ENCODE results near the gene TSSK3.

TSSK3 gene

GRCh38 chr1:32399843-32400242, 37.5 kb downstream of the TSSK3 start:
- no peak for TF ChIP-seq CTCF (IDR thresholded peaks at IDR 0.05; ENCODE audit: borderline replicate concordance, insufficient read depth, low read depth, low read length)
- H3K4me3 ChIP-seq (ENCODE audit: low read depth, low read length): no peak overlapping the region

DNA sequence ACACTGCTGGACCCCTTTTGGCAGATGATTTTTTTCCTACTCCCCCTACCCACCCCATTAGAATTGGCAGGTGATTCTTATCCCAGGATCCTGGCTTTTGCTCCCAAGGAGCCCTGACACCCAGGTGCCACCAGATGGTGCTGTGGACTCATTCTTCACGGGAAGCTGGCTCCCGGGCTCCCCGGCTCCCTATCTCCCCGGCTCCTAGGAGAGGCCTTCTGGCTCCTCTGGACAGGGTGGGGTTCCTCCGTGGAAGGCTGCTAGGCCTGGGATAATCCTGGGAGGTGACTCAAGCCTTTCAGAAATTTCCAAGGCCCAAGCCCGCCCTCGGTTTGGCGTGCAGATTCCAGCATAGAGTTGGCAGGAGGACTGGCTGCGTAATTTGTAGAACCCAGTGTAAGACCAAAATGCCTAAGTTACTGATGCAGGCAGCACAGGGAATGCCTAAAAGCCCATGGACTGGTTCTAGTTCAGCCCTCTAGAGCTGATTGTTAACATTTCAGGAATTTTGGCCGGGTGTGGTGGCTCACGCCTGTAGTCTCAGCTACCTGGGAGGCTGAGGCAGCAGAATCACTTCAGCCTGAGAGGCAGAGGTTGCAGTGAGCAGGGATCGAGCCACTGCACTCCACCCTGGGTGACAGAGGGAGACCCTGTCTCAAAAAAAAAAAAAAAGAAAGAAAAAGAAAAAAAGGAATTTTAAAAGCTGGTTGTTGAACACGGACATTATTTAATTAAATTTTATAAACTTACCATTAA, 38.7 kb downstream of the TSSK3 start:
- no peak overlapping the region for H3K4me3 ChIP-seq (ENCODE audit: low read depth, low read length)
- TF ChIP-seq CTCF (IDR thresholded peaks at IDR 0.05; ENCODE audit: borderline replicate concordance, insufficient read depth, low read depth, low read length): peak; percentile 85

- TF ChIP-seq CTCF (IDR thresholded peaks at IDR 0.05; ENCODE audit: borderline replicate concordance, insufficient read depth, low read depth, low read length): no peak
- H3K4me3 ChIP-seq (ENCODE audit: low read depth, low read length): no peak overlapping the region
These were observed 42.6 kb downstream of the TSSK3 start for GRCh38 chr1:32404946-32405345.

- H3K4me3 ChIP-seq (ENCODE audit: low read depth, low read length): no peak overlapping the region
- no peak for TF ChIP-seq CTCF (IDR thresholded peaks at IDR 0.05; ENCODE audit: borderline replicate concordance, insufficient read depth, low read depth, low read length)
These were observed 43.5 kb downstream of the TSSK3 start for GRCh38 chr1:32405672-32406467.

GRCh38 chr1:32406629-32407111, 44.3 kb downstream of the TSSK3 start:
- H3K4me3 ChIP-seq (ENCODE audit: low read depth, low read length): no peak overlapping the region
- no peak for TF ChIP-seq CTCF (IDR thresholded peaks at IDR 0.05; ENCODE audit: borderline replicate concordance, insufficient read depth, low read depth, low read length)

DNA sequence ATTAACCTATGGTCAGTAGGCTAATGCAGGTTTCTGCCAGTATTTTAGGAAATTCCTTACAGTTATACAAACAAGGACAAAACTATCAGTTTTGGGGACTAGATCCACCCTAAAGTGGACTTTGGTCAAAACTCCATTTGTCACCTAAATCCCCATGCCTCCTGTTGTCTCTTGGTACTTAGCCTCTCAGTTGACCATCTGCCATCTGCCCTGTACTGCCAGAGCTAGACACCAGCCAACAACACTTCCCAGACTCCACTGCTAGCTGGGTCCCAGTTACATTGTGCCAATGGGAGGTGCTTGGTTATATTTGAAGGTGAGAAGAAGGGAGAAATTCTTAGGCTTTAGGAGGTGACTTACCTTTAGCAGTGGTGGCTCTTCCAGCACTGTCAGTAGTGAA, 48.9 kb downstream of the TSSK3 start:
- no peak overlapping the region for H3K4me3 ChIP-seq (ENCODE audit: low read depth, low read length)
- no peak for TF ChIP-seq CTCF (IDR thresholded peaks at IDR 0.05; ENCODE audit: borderline replicate concordance, insufficient read depth, low read depth, low read length)
